ENCODE results near the gene KMT2B.

Gene KMT2B

GRCh38 chr19:35729021-35729420 is 11.2 kb downstream of the KMT2B start:
- H3K36me3 ChIP-seq (ENCODE audit: control insufficient read depth, insufficient read depth, low read length) = no peaks in the 10 kb centered on the region
- TF ChIP-seq, protein P1, sequence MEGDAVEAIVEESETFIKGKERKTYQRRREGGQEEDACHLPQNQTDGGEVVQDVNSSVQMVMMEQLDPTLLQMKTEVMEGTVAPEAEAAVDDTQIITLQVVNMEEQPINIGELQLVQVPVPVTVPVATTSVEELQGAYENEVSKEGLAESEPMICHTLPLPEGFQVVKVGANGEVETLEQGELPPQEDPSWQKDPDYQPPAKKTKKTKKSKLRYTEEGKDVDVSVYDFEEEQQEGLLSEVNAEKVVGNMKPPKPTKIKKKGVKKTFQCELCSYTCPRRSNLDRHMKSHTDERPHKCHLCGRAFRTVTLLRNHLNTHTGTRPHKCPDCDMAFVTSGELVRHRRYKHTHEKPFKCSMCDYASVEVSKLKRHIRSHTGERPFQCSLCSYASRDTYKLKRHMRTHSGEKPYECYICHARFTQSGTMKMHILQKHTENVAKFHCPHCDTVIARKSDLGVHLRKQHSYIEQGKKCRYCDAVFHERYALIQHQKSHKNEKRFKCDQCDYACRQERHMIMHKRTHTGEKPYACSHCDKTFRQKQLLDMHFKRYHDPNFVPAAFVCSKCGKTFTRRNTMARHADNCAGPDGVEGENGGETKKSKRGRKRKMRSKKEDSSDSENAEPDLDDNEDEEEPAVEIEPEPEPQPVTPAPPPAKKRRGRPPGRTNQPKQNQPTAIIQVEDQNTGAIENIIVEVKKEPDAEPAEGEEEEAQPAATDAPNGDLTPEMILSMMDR (IDR thresholded peaks at IDR 0.05) = no peak
- no peaks in the 10 kb centered on the region for H3K27me3 ChIP-seq (ENCODE audit: control insufficient read depth, insufficient read depth, low read length)
- H3K27ac ChIP-seq = no peak overlapping the region
- H2AFZ ChIP-seq = no peak overlapping the region
- H3K79me2 ChIP-seq = peaks cover 6% of the 10 kb centered on the region
- H3K9ac ChIP-seq = no peak overlapping the region
- H3K9me3 ChIP-seq (ENCODE audit: control insufficient read depth, low read length) = no peaks in the 10 kb centered on the region
- H3K4me1 ChIP-seq = no peaks in the 10 kb centered on the region
- H3K4me2 ChIP-seq (ENCODE audit: low read length) = no peak overlapping the region
- H3K4me3 ChIP-seq (ENCODE audit: low read depth, low read length) = no peak overlapping the region

DNA sequence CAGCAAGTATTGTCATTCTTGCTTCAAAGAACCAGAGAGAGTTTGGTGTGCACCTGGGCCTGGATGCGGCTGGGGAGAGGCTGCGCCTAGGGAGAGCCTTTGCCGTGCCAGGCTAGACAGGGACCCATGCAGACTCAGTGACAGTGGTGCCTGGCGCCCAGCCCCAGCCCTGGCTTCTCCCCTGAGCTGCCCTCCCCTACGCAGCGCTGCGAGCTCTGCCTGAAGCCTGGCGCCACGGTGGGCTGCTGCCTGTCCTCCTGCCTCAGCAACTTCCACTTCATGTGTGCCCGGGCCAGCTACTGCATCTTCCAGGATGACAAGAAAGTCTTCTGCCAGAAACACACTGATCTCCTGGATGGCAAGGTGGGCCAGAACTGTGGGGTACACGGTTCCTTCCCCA is 12.0 kb downstream of the KMT2B start:
- H3K27me3 ChIP-seq (ENCODE audit: control insufficient read depth, insufficient read depth, low read length) = no peaks in the 10 kb centered on the region
- H3K9me3 ChIP-seq (ENCODE audit: control insufficient read depth, low read length) = no peaks in the 10 kb centered on the region
- H3K79me2 ChIP-seq = peaks cover 6% of the 10 kb centered on the region
- no peak overlapping the region for H2AFZ ChIP-seq
- no peak overlapping the region for H3K9ac ChIP-seq
- H3K36me3 ChIP-seq (ENCODE audit: control insufficient read depth, insufficient read depth, low read length) = no peaks in the 10 kb centered on the region
- H3K4me1 ChIP-seq = no peaks in the 10 kb centered on the region
- no peak overlapping the region for H3K4me3 ChIP-seq (ENCODE audit: low read depth, low read length)
- H3K27ac ChIP-seq = no peak overlapping the region
- TF ChIP-seq, protein P1 (IDR thresholded peaks at IDR 0.05) = no peak
- H3K4me2 ChIP-seq (ENCODE audit: low read length) = no peak overlapping the region

GRCh38 chr19:35730326-35730725 is 12.5 kb downstream of the KMT2B start:
- Histone ChIP-seq H3K27ac (no peak overlapping the region), H3K9me3 (ENCODE audit: control insufficient read depth, low read length) (no peaks in the 10 kb centered on the region), H3K36me3 (ENCODE audit: control insufficient read depth, insufficient read depth, low read length) (no peaks in the 10 kb centered on the region), H3K79me2 (peaks cover 4% of the 10 kb centered on the region), H3K4me1 (no peaks in the 10 kb centered on the region), H3K4me2 (ENCODE audit: low read length) (no peak overlapping the region), H3K9ac (no peak overlapping the region), H2AFZ (no peak overlapping the region), H3K4me3 (ENCODE audit: low read depth, low read length) (no peak overlapping the region), H3K27me3 (ENCODE audit: control insufficient read depth, insufficient read depth, low read length) (no peaks in the 10 kb centered on the region)
- TF ChIP-seq, protein P1 (IDR thresholded peaks at IDR 0.05) = no peak

DNA sequence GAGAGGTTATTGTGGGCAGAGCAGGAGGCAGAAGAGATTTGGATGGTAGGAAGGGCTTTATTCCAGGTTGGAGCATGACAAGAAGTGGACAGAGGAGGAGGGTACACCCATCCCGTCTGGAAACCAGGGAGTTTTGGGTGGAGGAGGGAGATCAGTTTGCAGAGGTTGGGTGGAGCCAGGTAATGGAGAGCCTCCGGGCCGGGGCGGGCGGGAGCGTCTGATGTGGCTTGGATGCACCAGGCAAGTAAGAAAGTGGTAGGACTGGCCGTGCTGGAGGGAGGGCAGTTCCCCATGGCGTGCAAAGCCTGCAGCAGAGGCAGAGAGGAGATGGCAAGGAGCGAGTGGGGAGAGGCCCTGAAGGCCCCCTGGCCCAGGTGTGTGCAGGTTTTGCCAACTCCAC is 13.6 kb downstream of the KMT2B start:
- TF ChIP-seq, protein P1 (IDR thresholded peaks at IDR 0.05) = no peak
- Histone ChIP-seq H3K27me3 (ENCODE audit: control insufficient read depth, insufficient read depth, low read length) (no peaks in the 10 kb centered on the region), H3K4me3 (ENCODE audit: low read depth, low read length) (no peak overlapping the region), H3K79me2 (peaks cover 3% of the 10 kb centered on the region), H2AFZ (no peak overlapping the region), H3K9me3 (ENCODE audit: control insufficient read depth, low read length) (no peaks in the 10 kb centered on the region), H3K36me3 (ENCODE audit: control insufficient read depth, insufficient read depth, low read length) (no peaks in the 10 kb centered on the region), H3K27ac (no peak overlapping the region), H3K4me1 (no peaks in the 10 kb centered on the region), H3K4me2 (ENCODE audit: low read length) (no peak overlapping the region), H3K9ac (no peak overlapping the region)

DNA sequence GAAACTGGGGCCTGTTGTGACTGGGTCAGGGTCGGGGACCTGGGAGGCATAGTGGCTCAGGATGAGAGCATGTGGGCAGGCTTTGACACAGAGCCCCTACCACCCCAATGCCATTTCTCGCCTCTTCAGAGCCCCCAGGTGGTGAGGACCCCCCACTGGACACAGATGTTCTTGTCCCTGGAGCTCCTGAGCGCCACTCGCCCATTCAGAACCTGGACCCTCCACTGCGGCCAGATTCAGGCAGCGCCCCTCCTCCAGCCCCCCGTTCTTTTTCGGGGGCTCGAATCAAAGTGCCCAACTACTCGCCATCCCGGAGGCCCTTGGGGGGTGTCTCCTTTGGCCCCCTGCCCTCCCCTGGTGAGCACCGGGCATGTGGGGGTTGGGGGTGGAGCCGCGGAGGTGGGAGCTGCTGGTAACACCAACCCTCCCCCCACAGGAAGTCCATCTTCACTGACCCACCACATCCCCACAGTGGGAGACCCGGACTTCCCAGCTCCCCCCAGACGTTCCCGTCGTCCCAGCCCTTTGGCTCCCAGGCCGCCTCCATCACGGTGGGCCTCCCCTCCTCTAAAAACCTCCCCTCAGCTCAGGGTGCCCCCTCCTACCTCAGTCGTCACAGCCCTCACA is 14.1 kb downstream of the KMT2B start:
- H3K4me2 ChIP-seq (ENCODE audit: low read length) = no peak overlapping the region
- H3K9ac ChIP-seq = no peak overlapping the region
- no peaks in the 10 kb centered on the region for H3K4me1 ChIP-seq
- no peak overlapping the region for H3K27ac ChIP-seq
- no peaks in the 10 kb centered on the region for H3K27me3 ChIP-seq (ENCODE audit: control insufficient read depth, insufficient read depth, low read length)
- no peaks in the 10 kb centered on the region for H3K9me3 ChIP-seq (ENCODE audit: control insufficient read depth, low read length)
- peaks cover 3% of the 10 kb centered on the region for H3K79me2 ChIP-seq
- no peak overlapping the region for H2AFZ ChIP-seq
- TF ChIP-seq, protein P1 (IDR thresholded peaks at IDR 0.05) = no peak
- H3K4me3 ChIP-seq (ENCODE audit: low read depth, low read length) = no peak overlapping the region
- H3K36me3 ChIP-seq (ENCODE audit: control insufficient read depth, insufficient read depth, low read length) = no peaks in the 10 kb centered on the region

Measured in parathyroid adenoma (tissue), 2 donors.